Measurements from ENCODE around the gene ARID4B. TPM values are rescaled to one million over a fixed set of nuclear protein-coding genes. Genes with fewer than 3 reads are reported as not detected.

The ARID4B gene
- total RNA-seq, 1 experiment from 2014 or later: 34.0 TPM

GRCh38 chr1:235299169-235299858, 28.7 kb downstream of the ARID4B start:
- no peak overlapping the region for H3T11ph ChIP-seq (ENCODE audit: low read length)
- no peak overlapping the region for H3K4me3 Mint-ChIP-seq
- H3K36me3 Mint-ChIP-seq (ENCODE audit: insufficient read depth in 1 of 3, low read depth in 3 of 3): peaks cover 10 to 30% (median 16%) of the 10 kb centered on the region in 3 experiments
- peaks cover 38% of the 10 kb centered on the region; the same call in 1 of the 2 replicates for H3K79me2 ChIP-seq (ENCODE audit: insufficient read depth, low read length)
- no peaks in the 10 kb centered on the region for H4K20me1 ChIP-seq (ENCODE audit: control insufficient read depth, insufficient read depth, insufficient read length)
- H2BK12ac ChIP-seq (ENCODE audit: insufficient read length, low read depth, low read length): no peak overlapping the region
- H3K23me2 ChIP-seq (ENCODE audit: insufficient read length, low read depth, low read length, poor library complexity, severe bottlenecking): no peaks in the 10 kb centered on the region
- no CpG with 5 or more reads among the region's 10 CpGs for WGBS (ENCODE audit: extremely low coverage, insufficient read length, low lambda C conversion rate)
- H2BK120ac ChIP-seq (ENCODE audit: low read depth, low read length, poor library complexity, severe bottlenecking): no peak overlapping the region
- peak overlapping the region in 2 of 3 experiments; percentile 53 to 63; a peak in 2 of 7 replicates for H3K27ac Mint-ChIP-seq
- no peaks in the 10 kb centered on the region for H3K9me3 ChIP-seq (ENCODE audit: control insufficient read depth, low read depth, low read length)
- H2BK20ac ChIP-seq (ENCODE audit: low read depth, low read length, poor library complexity, severe bottlenecking): no peak overlapping the region
- H4K5ac ChIP-seq (ENCODE audit: insufficient read length, low read depth, low read length): no peak overlapping the region
- no peaks in the 10 kb centered on the region for H3K27me3 Mint-ChIP-seq (ENCODE audit: low read depth)
- TF ChIP-seq, protein P1, sequence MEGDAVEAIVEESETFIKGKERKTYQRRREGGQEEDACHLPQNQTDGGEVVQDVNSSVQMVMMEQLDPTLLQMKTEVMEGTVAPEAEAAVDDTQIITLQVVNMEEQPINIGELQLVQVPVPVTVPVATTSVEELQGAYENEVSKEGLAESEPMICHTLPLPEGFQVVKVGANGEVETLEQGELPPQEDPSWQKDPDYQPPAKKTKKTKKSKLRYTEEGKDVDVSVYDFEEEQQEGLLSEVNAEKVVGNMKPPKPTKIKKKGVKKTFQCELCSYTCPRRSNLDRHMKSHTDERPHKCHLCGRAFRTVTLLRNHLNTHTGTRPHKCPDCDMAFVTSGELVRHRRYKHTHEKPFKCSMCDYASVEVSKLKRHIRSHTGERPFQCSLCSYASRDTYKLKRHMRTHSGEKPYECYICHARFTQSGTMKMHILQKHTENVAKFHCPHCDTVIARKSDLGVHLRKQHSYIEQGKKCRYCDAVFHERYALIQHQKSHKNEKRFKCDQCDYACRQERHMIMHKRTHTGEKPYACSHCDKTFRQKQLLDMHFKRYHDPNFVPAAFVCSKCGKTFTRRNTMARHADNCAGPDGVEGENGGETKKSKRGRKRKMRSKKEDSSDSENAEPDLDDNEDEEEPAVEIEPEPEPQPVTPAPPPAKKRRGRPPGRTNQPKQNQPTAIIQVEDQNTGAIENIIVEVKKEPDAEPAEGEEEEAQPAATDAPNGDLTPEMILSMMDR (conservative IDR thresholded peaks at IDR 0.05): no peak
- H3K79me1 ChIP-seq (ENCODE audit: insufficient read depth, low read depth, low read length, poor library complexity, severe bottlenecking): peaks cover 2% of the 10 kb centered on the region
- H2AFZ ChIP-seq (ENCODE audit: low read length): no peak overlapping the region
- H3K56ac ChIP-seq (ENCODE audit: insufficient read length, low read depth, low read length): no peak overlapping the region
- no peak overlapping the region for H3K27ac ChIP-seq (ENCODE audit: insufficient read length, low read depth, low read length)
- no peak overlapping the region for H3K9ac ChIP-seq (ENCODE audit: extremely low read depth, insufficient read length, low read length)
- H3K9me3 Mint-ChIP-seq: peaks cover 10 to 17% of the 10 kb centered on the region in 2 experiments
- no peak overlapping the region for H3K23ac ChIP-seq (ENCODE audit: insufficient read length, low read depth, low read length)
- no peaks in the 10 kb centered on the region for H3K27me3 ChIP-seq (ENCODE audit: insufficient read depth, low read length)
- no peaks in the 10 kb centered on the region; the same call in 1 of the 2 replicates for H3K4me1 ChIP-seq (ENCODE audit: insufficient read depth, low read length)
- DNase-seq: no peak
- H3K4me2 ChIP-seq (ENCODE audit: insufficient read depth, insufficient read length, low read length): no peak overlapping the region
- peaks cover 15 to 18% of the 10 kb centered on the region in 2 experiments for H3K4me1 Mint-ChIP-seq
- no peak overlapping the region for H4K91ac ChIP-seq (ENCODE audit: insufficient read length, low read depth, low read length)
- H2AK5ac ChIP-seq (ENCODE audit: insufficient read length, low read length): no peak overlapping the region
- H3K14ac ChIP-seq (ENCODE audit: insufficient read depth, low read length): no peak overlapping the region
- no peak overlapping the region for H3K18ac ChIP-seq (ENCODE audit: insufficient read length, low read depth, low read length)
- no peak overlapping the region for H2BK5ac ChIP-seq (ENCODE audit: insufficient read length, low read length)
- H2BK15ac ChIP-seq (ENCODE audit: low read depth, low read length): no peak overlapping the region
- no peak overlapping the region for H3K4ac ChIP-seq (ENCODE audit: low read depth, low read length)
- H4K8ac ChIP-seq (replicated peaks; ENCODE audit: insufficient read length, low read depth, low read length): no peak overlapping the region

All from H9 (cell line).